Ectodermal cell (in vitro differentiated cells): ENCODE data around the gene SEMA5A.

ENCODE experiments used
- H3K27ac ChIP-seq: 2 replicates; pipeline ENCODE4 v1.7.0; 2013; ENCODE audit warnings: mild to moderate bottlenecking, low read depth, low read length; ENCODE audit not compliant: insufficient read depth, poor library complexity, severe bottlenecking
- H3K27me3 ChIP-seq: 2 replicates; pipeline ENCODE4 v1.7.0; 2013; ENCODE audit warnings: mild to moderate bottlenecking, low read length; ENCODE audit not compliant: insufficient read depth, control insufficient read depth, poor library complexity, severe bottlenecking
- H3K36me3 ChIP-seq: one replicate; pipeline ENCODE4 v1.7.0; 2013; ENCODE audit warnings: low read length; ENCODE audit not compliant: control insufficient read depth, insufficient read depth
- H3K4me1 ChIP-seq: one replicate; pipeline ENCODE4 v1.7.0; 2013; ENCODE audit warnings: low read length; ENCODE audit not compliant: control insufficient read depth, insufficient read depth
- H3K4me3 ChIP-seq: 2 replicates; pipeline ENCODE4 v1.7.0; 2013; ENCODE audit warnings: low read depth, low read length, control low read depth; ENCODE audit not compliant: insufficient read depth
- H3K9me3 ChIP-seq: 2 replicates; pipeline ENCODE4 v1.7.0; 2013; ENCODE audit warnings: mild to moderate bottlenecking, low read length, moderate library complexity; ENCODE audit not compliant: control insufficient read depth
- WGBS, 2 experiments: methylation state at CpG; one replicate each; pipeline ENCODE4 v1.1.7; 2013; ENCODE audit warnings: missing lambda C conversion rate in 2 of 2; 5-methylcytosine and 5-hydroxymethylcytosine counted together

Gene SEMA5A

GRCh38 chr5:9239626-9240025 lies 306.2 kb downstream of the SEMA5A start:
- no peaks in the 10 kb centered on the region for H3K27me3 ChIP-seq
- no peaks in the 10 kb centered on the region for H3K36me3 ChIP-seq
- 92% methylated on average over 1 of the region's 2 CpGs; no CpG with 5 or more reads in 1 of the 2 experiments for WGBS, 2 experiments
- no peak overlapping the region for H3K27ac ChIP-seq
- no peak overlapping the region for H3K4me3 ChIP-seq
- H3K4me1 ChIP-seq: no peaks in the 10 kb centered on the region
- no peaks in the 10 kb centered on the region for H3K9me3 ChIP-seq

GRCh38 chr5:9239071-9239470 lies 306.8 kb downstream of the SEMA5A start:
- no peaks in the 10 kb centered on the region for H3K27me3 ChIP-seq
- no peaks in the 10 kb centered on the region for H3K4me1 ChIP-seq
- no peak overlapping the region for H3K27ac ChIP-seq
- no peak overlapping the region for H3K4me3 ChIP-seq
- no peaks in the 10 kb centered on the region for H3K36me3 ChIP-seq
- no peaks in the 10 kb centered on the region for H3K9me3 ChIP-seq

GRCh38 chr5:9233712-9234111 lies 312.2 kb downstream of the SEMA5A start:
- Histone ChIP-seq H3K9me3 (no peaks in the 10 kb centered on the region), H3K4me1 (no peaks in the 10 kb centered on the region), H3K4me3 (no peak overlapping the region), H3K27ac (no peak overlapping the region), H3K36me3 (no peaks in the 10 kb centered on the region), H3K27me3 (no peaks in the 10 kb centered on the region)

GRCh38 chr5:9233035-9233434 lies 312.8 kb downstream of the SEMA5A start:
- Histone ChIP-seq H3K27me3 (no peaks in the 10 kb centered on the region), H3K36me3 (no peaks in the 10 kb centered on the region), H3K27ac (no peak overlapping the region), H3K4me1 (no peaks in the 10 kb centered on the region), H3K9me3 (no peaks in the 10 kb centered on the region), H3K4me3 (no peak overlapping the region)
- 100% methylated on average over 1 of the region's 2 CpGs; no CpG with 5 or more reads in 1 of the 2 experiments for WGBS, 2 experiments

GRCh38 chr5:9231842-9232241 lies 314.0 kb downstream of the SEMA5A start:
- WGBS, 2 experiments: 90 to 95% methylated on average over 2 of the region's 2 CpGs
- no peaks in the 10 kb centered on the region for H3K36me3 ChIP-seq
- no peaks in the 10 kb centered on the region for H3K9me3 ChIP-seq
- no peak overlapping the region for H3K27ac ChIP-seq
- H3K4me1 ChIP-seq: no peaks in the 10 kb centered on the region
- H3K4me3 ChIP-seq: no peak overlapping the region
- no peaks in the 10 kb centered on the region for H3K27me3 ChIP-seq

- H3K4me3 ChIP-seq: no peak overlapping the region
- H3K9me3 ChIP-seq: no peaks in the 10 kb centered on the region
- H3K4me1 ChIP-seq: no peaks in the 10 kb centered on the region
- no peaks in the 10 kb centered on the region for H3K27me3 ChIP-seq
- no peaks in the 10 kb centered on the region for H3K36me3 ChIP-seq
- no peak overlapping the region for H3K27ac ChIP-seq
- 86 to 89% methylated on average over 5 of the region's 5 CpGs for whole genome bisulfite sequencing, 2 experiments
Observed at GRCh38 chr5:9230355-9230754, 315.5 kb downstream of the SEMA5A start.

- Histone ChIP-seq H3K4me1 (peaks cover 11% of the 10 kb centered on the region), H3K27ac (no peak overlapping the region), H3K4me3 (no peak overlapping the region), H3K27me3 (no peaks in the 10 kb centered on the region), H3K9me3 (no peaks in the 10 kb centered on the region), H3K36me3 (no peaks in the 10 kb centered on the region)
- WGBS, 2 experiments: 95% methylated on average over 2 of the region's 2 CpGs
Observed at GRCh38 chr5:9226016-9226536, 319.8 kb downstream of the SEMA5A start.

GRCh38 chr5:9222054-9222976 lies 323.6 kb downstream of the SEMA5A start:
- Histone ChIP-seq H3K27ac (no peak overlapping the region), H3K4me3 (no peak overlapping the region), H3K4me1 (peaks cover 11% of the 10 kb centered on the region), H3K27me3 (no peaks in the 10 kb centered on the region), H3K36me3 (no peaks in the 10 kb centered on the region), H3K9me3 (no peaks in the 10 kb centered on the region)
- 61 to 63% methylated on average over 7 of the region's 7 CpGs for WGBS, 2 experiments

- Histone ChIP-seq H3K4me3 (no peak overlapping the region), H3K36me3 (no peaks in the 10 kb centered on the region), H3K4me1 (peaks cover 11% of the 10 kb centered on the region), H3K9me3 (no peaks in the 10 kb centered on the region), H3K27ac (no peak overlapping the region), H3K27me3 (no peaks in the 10 kb centered on the region)
- 96 to 98% methylated on average over 4 of the region's 4 CpGs for WGBS, 2 experiments
Observed at GRCh38 chr5:9218358-9218757, 327.5 kb downstream of the SEMA5A start.

GRCh38 chr5:9212605-9213004 lies 333.3 kb downstream of the SEMA5A start:
- no peaks in the 10 kb centered on the region for H3K36me3 ChIP-seq
- WGBS, 2 experiments: 0% methylated on average over 1 of the region's 1 CpG

More at GRCh38 chr5:9212605-9213004, 333.3 kb downstream of the SEMA5A start:
- Histone ChIP-seq H3K4me1 (no peaks in the 10 kb centered on the region), H3K27me3 (no peaks in the 10 kb centered on the region), H3K9me3 (no peaks in the 10 kb centered on the region), H3K4me3 (no peak overlapping the region), H3K27ac (no peak overlapping the region)
